NCI-H345 treated with DMSO at 0.1 percent for 48 hours (cell line): ENCODE results near the gene DPF3.
"Not testable (repeated sequence)": the region's sequence is repeated elsewhere in the genome, so short reads cannot be mapped to it uniquely, and the experiment has no call there.

Experiments
- DNase-seq: peaks from one replicate; lab custom pipeline; 2025; ENCODE audit not compliant: unreplicated experiment; lab: John Stamatoyannopoulos, UW

DPF3 gene

DNA sequence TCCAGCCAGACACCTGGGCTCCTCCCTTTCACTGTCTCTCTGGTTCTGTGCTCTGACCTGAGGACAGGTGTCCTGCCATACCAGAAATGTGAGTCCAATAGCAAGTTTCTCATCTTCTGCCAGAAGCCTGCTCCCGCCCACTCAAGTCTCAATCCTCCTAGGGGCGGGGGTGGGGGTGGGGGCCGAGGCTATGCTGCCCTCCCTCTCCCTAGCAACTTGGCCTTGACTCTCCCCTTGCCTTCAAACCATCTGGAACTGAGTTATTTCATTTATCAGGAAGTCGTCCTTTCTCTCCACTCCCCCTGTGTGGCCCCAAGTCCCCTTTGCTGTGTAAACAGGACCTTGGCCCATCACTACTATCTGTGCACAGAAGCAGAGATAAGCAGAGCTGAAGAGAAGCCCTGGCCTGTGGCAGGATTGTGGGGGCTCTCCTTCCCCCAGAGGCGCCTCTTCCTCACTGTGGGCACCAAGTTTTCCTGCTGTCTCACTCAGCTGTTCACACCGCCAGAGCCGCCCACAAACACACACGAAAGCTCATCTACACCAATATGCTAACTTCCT, 117.1 kb downstream of the DPF3 start:
- DNase-seq = no peak

- DNase-seq = no peak
Measured at GRCh38 chr14:72775923-72776554, 117.9 kb downstream of the DPF3 start.

GRCh38 chr14:72774894-72775620, 118.8 kb downstream of the DPF3 start:
- DNase-seq = no peak

DNA sequence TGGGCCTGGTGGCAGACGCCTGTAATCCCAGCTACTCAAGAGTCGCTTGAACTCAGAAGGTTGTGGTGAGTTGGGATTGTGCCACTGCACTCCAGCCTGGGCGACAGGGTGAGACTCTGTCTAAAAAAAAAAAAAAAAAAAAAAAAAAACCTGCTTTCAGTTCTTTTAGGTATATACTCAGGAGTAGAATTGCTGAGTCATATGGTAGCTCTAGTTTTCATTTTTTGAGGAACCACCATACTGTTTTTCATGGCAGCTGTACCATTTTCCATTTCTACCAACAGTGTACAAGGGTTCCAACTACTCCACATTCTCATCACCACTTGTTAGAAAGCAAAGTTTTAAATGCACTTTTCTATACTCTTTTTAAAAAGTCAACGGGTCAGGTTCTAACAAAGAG, 119.8 kb downstream of the DPF3 start:
- no peak for DNase-seq

- DNase-seq = no peak
Measured at GRCh38 chr14:72771561-72771960, 122.3 kb downstream of the DPF3 start.

- no peak for DNase-seq
Measured at GRCh38 chr14:72766296-72766695, 127.6 kb downstream of the DPF3 start.

DNA sequence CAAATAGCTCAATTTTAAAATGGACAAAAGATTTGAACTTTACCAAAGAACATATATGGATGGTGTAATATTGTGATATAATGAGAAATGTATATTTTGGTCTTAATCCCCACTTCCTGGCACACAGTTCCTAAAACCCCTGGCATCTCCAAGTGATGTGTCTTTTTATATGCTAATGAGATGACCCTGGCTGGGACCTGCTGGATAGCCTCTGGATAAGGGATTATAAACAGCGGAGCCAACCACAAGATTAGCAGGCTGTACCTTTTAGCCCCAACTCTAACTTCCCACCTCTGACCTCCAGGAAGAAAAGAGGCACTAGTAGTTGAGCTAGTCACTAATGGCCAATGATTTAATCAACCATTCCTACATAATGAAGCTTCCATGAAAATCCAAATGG, 130.0 kb downstream of the DPF3 start:
- DNase-seq = no peak

- DNase-seq = no peak
Measured at GRCh38 chr14:72759670-72760069, 134.2 kb downstream of the DPF3 start.

GRCh38 chr14:72758993-72759392, 134.9 kb downstream of the DPF3 start:
- DNase-seq = no peak

DNA sequence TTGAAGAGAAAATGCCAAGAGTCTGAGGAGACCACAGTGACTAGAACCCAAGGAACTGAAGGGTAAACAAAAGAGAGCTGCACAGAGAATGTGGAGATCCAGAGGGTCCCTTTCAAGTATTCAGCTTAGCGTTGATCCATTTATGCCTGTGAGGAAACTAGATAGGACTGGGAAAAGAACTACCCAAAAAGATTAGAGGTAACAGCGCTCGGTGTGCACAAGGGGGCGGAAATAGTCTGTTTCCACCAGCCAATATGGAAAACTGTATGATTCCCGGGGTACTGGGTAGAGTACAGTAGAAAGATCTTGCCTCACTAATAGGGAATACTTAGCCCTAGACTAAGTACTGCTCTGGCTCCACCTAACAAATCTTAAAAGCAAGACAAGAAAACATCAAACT, 135.5 kb downstream of the DPF3 start:
- DNase-seq = no peak

GRCh38 chr14:72756967-72757366, 136.9 kb downstream of the DPF3 start:
- DNase-seq = no peak

GRCh38 chr14:72755766-72756165, 138.1 kb downstream of the DPF3 start:
- no peak for DNase-seq

DNA sequence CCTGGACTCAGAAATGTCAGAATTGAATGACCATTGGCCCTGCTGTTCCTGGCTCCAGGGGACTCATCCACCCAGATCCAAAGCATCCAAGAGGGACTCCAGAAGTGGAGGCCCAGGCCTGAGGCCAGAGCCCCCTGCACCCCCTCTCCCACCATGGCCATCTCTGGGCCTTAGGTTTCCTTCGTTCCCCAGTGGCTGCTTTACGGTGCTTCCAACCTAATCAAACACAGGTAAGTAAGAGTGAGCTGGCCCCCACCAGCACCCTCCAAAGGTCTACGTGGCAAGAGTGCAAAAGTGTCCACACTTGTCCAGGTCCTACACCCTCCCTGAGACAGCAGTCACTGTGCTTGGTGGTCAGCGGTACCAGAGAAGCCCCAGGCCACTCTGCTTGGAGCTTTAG, 139.0 kb downstream of the DPF3 start:
- no peak for DNase-seq

GRCh38 chr14:72753879-72754400, 140.0 kb downstream of the DPF3 start:
- no peak for DNase-seq

- DNase-seq = no peak
Measured at GRCh38 chr14:72753044-72753710, 140.7 kb downstream of the DPF3 start.

GRCh38 chr14:72752034-72752412, 141.9 kb downstream of the DPF3 start:
- DNase-seq = no peak

- DNase-seq = no peak
Measured at GRCh38 chr14:72751276-72752033, 142.4 kb downstream of the DPF3 start.

GRCh38 chr14:72748921-72749320, 145.0 kb downstream of the DPF3 start:
- not testable (repeated sequence) for DNase-seq

DNA sequence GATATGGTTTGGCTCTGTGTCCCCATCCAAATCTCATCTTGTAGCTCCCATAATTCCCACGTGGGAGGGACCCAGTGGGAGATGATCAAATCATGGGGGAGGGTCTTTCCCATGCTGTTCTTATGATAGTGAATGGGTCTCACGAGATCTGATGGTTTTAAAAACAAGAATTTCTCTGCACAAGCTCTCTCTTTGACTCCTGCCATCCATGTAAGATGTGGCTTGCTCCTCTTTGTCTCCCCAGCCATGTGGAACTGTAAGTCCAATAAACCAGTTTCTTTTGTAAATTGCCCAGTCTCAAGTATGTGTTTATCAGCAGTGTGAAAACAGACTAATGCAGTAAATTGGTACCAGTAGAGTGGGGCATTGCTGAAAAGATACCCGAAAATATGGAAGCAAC, 146.2 kb downstream of the DPF3 start:
- DNase-seq = no peak

DNA sequence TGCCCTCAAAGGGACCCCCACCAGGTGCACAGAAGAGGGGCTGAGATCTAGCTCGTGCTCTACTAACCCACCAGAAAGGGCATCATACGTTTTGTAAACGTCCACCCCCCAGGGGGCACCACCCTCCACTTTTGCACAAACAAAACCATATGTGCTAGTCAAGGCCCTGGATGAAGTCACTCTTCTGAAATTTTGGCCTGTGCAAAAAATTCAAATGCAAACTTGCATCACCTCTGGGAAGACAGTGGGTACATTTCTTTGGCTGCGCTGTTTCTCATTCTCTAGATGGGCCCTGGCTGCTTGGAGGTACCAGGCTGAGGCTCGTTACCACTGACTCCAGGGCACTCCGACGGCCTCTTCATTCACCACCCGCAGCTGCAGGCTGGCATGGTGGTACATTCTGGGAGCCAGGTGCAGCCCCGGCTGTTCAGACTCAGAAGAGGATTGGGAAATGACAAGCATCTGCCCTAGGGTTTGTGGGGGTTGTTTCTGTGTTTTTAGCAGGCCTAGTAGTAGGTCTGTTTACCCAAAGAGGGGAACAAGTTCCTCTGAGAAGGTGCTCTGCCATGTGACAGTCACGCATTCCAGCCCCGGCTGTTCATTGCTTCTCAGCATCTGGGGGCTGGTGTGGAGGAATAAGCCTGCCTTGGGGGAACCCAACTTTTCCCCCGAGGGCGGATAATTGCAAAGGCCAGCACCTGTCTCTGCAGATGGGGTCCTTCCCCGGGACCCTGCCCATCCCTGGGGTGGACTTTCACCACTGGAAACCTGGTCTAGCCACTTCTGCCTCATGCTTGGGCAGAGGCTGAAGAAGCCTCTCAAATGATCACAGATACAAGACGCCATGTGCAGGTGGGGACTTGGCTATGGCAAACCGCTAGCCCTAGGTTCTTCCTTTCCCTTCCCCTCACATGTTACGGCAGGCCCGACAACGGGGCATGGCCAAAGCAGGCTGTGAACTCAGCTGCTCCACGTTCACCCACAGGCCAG, 147.6 kb downstream of the DPF3 start:
- no peak for DNase-seq
